C4-2B (cell line): ENCODE measurements around the gene TRMT44.

Experiments used
- H3K27ac ChIP-seq: fragments of 450-650 bp; 2 replicates; pipeline ENCODE4 v1.5.1; 2017
- ZFX ChIP-seq: fragments of 450-650 bp; IDR thresholded peaks from 2 replicates; pipeline ENCODE4 v1.6.1; 2017
- TF ChIP-seq, protein P1 (sequence below): fragments of 450-650 bp; conservative IDR thresholded peaks from 2 replicates; pipeline ENCODE4 v1.5.1; 2017; ENCODE audit warnings: mild to moderate bottlenecking

TRMT44 gene

GRCh38 chr4:8394806-8395205 is 45.8 kb upstream of the TRMT44 start:
- TF ChIP-seq, protein P1, sequence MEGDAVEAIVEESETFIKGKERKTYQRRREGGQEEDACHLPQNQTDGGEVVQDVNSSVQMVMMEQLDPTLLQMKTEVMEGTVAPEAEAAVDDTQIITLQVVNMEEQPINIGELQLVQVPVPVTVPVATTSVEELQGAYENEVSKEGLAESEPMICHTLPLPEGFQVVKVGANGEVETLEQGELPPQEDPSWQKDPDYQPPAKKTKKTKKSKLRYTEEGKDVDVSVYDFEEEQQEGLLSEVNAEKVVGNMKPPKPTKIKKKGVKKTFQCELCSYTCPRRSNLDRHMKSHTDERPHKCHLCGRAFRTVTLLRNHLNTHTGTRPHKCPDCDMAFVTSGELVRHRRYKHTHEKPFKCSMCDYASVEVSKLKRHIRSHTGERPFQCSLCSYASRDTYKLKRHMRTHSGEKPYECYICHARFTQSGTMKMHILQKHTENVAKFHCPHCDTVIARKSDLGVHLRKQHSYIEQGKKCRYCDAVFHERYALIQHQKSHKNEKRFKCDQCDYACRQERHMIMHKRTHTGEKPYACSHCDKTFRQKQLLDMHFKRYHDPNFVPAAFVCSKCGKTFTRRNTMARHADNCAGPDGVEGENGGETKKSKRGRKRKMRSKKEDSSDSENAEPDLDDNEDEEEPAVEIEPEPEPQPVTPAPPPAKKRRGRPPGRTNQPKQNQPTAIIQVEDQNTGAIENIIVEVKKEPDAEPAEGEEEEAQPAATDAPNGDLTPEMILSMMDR: no peak
- no peak for TF ChIP-seq ZFX
- H3K27ac ChIP-seq: no peak overlapping the region

DNA sequence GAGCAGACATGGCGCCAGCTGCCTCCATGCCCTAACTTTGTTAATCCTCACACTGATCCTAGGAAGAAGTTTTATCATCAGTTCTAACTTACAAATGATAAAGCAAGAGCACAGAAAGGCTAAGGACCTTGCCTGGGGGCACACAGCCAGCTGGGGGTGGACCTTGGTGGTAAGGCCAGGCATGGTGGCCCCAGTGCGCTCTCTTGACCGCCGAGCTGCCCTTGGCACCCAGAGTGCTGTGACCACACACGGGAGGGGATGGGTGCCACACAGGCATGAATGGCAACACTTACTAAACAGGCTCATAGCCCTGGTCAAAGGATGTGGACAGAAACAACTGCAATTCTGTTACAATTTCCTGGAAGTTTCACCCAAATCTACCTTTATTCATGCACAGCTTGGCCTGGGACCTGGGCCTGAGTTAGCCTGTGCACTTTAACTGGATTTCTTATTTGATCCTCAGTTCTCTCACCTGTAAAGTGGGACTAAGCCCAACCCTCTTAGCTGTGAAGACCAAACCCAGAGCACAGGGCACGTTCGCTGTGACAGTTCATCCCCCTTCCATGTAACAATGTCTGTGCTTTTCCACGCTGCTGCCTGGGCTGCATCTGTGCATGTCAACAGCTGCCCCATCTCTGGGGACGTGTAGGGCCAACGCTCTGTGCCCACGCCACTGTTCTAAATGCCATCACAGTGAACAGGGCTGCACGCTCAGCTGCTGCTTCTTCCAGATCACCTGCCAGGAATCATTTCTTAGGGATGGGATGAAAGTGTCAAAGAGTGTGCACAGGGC is 44.9 kb upstream of the TRMT44 start:
- H3K27ac ChIP-seq: no peak overlapping the region
- no peak for TF ChIP-seq ZFX

GRCh38 chr4:8396762-8397406 is 43.7 kb upstream of the TRMT44 start:
- H3K27ac ChIP-seq: no peak overlapping the region
- TF ChIP-seq ZFX: no peak
- TF ChIP-seq, protein P1: no peak

DNA sequence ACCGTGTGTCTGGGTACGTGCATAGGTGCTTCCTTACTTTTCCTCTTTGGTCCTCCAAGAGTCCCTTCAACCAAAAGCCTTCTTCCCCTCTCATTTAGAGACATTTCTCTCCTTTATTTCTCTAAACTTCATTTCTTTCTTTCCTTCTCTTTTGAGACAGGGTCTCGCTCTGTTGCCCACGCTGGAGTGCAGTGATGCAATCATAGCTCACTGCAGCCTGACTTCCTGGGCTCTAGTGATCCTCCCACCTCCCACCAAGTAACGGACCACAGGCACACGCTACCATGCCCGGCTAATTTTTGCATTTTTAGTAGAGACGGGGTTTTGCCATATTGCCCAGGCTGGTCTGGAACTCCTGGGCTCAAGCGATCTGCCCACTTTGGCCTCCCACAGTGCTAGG is 42.2 kb upstream of the TRMT44 start:
- no peak overlapping the region for H3K27ac ChIP-seq
- TF ChIP-seq, protein P1: no peak
- TF ChIP-seq ZFX: no peak

- H3K27ac ChIP-seq: no peak overlapping the region
- TF ChIP-seq, protein P1: no peak
- TF ChIP-seq ZFX: no peak
These were observed 41.3 kb upstream of the TRMT44 start for GRCh38 chr4:8399298-8399697.

GRCh38 chr4:8400632-8401325 is 39.8 kb upstream of the TRMT44 start:
- TF ChIP-seq, protein P1: no peak
- no peak for TF ChIP-seq ZFX
- no peak overlapping the region for H3K27ac ChIP-seq

- H3K27ac ChIP-seq: no peak overlapping the region
These were observed 38.9 kb upstream of the TRMT44 start for GRCh38 chr4:8401665-8402064.

More at GRCh38 chr4:8401665-8402064, 38.9 kb upstream of the TRMT44 start:
- TF ChIP-seq, protein P1: no peak
- no peak for TF ChIP-seq ZFX
